Stomach (tissue), 9 donors: Measurements from ENCODE around the gene B9D2. TPM values are rescaled to one million over a fixed set of nuclear protein-coding genes. Genes with fewer than 3 reads are reported as not detected.
A peak's percentile ranks its signal among the peaks of the same experiment; 100 is the strongest.

Experiments used
- DNase-seq, 2 donors: peaks; one replicate each; pipeline versions ENCODE4 v3.0.0 to v3.0.0-alpha.2; 2013 to 2019
- H3K27ac ChIP-seq, 5 donors: fragments of 200-600 bp in 4 of 5; sonication (generic) in 4 of 5; one replicate each; pipeline ENCODE4 v1.5.1; 2013 to 2019; ENCODE audit warnings: mild to moderate bottlenecking in 1 of 5, moderate library complexity in 1 of 5
- H3K27me3 ChIP-seq, 3 donors: fragments of 200-600 bp; sonication (generic); one replicate each; pipeline ENCODE4 v1.5.1; 2017 to 2019; ENCODE audit warnings: mixed run types in 1 of 3
- H3K36me3 ChIP-seq, 4 donors: fragments of 200-600 bp; sonication (generic); 1 replicate in 3 of 4; 2 replicates in 1 of 4; pipeline ENCODE4 v1.5.1; 2016 to 2019
- H3K4me1 ChIP-seq, 4 donors: fragments of 200-600 bp; sonication (generic); one replicate each; pipeline ENCODE4 v1.5.1; 2016 to 2019
- H3K4me3 ChIP-seq, 4 donors: fragments of 200-600 bp; sonication (generic) in 3 of 4; one replicate each; pipeline ENCODE4 v1.5.1; 2016 to 2019; ENCODE audit warnings: mild to moderate bottlenecking in 1 of 4
- H3K9me3 ChIP-seq, 4 donors: fragments of 200-600 bp; sonication (generic); one replicate each; pipeline ENCODE4 v1.5.1; 2016 to 2019
- EP300 ChIP-seq: sonication (generic); formaldehyde crosslinking; IDR thresholded peaks from one replicate; pipeline ENCODE4 v1.6.1; 2017; ENCODE audit warnings: antibody characterized with exemption
- POLR2A ChIP-seq, 4 donors: fragments of 450-650 bp; IDR thresholded peaks; one replicate each; pipeline ENCODE4 v1.6.1; 2016; ENCODE audit warnings: antibody characterized with exemption in 4 of 4, control low read depth in 2 of 4, mild to moderate bottlenecking in 1 of 4, moderate library complexity in 1 of 4
- POLR2AphosphoS5 ChIP-seq, 3 donors: sonication (generic); formaldehyde crosslinking; IDR thresholded peaks; one replicate each; pipeline ENCODE4 v1.6.1; 2016; ENCODE audit warnings: antibody characterized with exemption in 3 of 3
- WGBS, 5 donors: extraction: QIAGEN DNeasy Blood & Tissue Kit in 3 of 5; methylation state at CpG; one replicate each; pipeline versions ENCODE4 v1.1.5 to v1.1.7; 2013 to 2018; 5-methylcytosine and 5-hydroxymethylcytosine counted together
- intact Hi-C: fragments of 100-400 bp; cut with DNase I; formaldehyde crosslinking; loops from one replicate; pipeline ENCODE4 v1.15.1; 2023; ENCODE audit warnings: low total_unique reads
- polyA plus RNA-seq, 3 donors: library from polyadenylated mRNA; stranded (reverse); fragments of 200-250 nt; gene quantifications; one replicate each; pipeline ENCODE4 v1.2.3, GENCODE V29; 2013
- total RNA-seq, 5 donors: library from RNA; depleted of rRNA; stranded (reverse); fragments of >200 nt; gene quantifications; one replicate each; pipeline versions ENCODE4 v1.1.0 to v1.2.3, GENCODE V29; 2014 to 2016
- TF ChIP-seq, protein P1 (sequence below), 7 experiments: fragments of 450-650 bp in 4 of 7; fragments of 200-600 bp in 3 of 7; sonication (generic) in 3 of 7; IDR thresholded peaks; one replicate each; pipeline ENCODE4 v1.5.1; 2016 to 2019; ENCODE audit warnings: antibody characterized with exemption in 7 of 7, control low read depth in 2 of 7, mild to moderate bottlenecking in 1 of 7
- donor health status: healthy with polysubstance abuse.
- donor health status: Bipolar disorder and iron deficiency.
- donor health status: healthy.

The B9D2 gene
- total and polyA plus RNA-seq, 8 donors, result 0.58 to 20.3 (median 9.2) TPM; not detected in 1

DNA sequence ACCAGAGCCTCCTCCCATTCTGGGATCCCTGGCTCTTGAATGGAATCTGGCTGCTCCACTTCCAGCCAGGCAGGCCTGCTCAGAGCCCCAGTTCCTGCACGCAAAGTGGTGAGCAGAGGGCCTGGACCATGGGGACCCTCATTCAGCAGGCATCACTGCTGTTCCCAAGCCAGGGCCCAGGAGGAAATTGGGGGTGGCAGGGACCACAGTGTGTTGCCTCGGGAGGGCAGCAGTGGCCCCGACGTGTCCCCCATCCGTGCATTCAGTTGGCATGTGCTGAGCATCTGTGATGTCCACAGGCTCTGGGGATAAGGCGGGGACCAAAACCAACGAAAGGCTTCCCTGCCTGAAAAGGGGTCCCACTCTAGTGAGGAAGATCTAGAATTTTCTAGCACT, 42.7 kb downstream of the B9D2 start:
- no peak overlapping the region for H3K4me3 ChIP-seq
- no peak for TF ChIP-seq EP300
- H3K27me3 ChIP-seq, result no peaks in the 10 kb centered on the region
- H3K36me3 ChIP-seq, result peaks cover 37 to 69% (median 63%) of the 10 kb centered on the region in 4 donors
- no peak for DNase-seq
- intact Hi-C loops, result no loop called here
- H3K9me3 ChIP-seq, result no peaks in the 10 kb centered on the region
- H3K27ac ChIP-seq, result peak overlapping the region in 3 of 5 donors; percentile 87 to 91 (median 90)
- H3K4me1 ChIP-seq, result peaks cover 46 to 54% (median 52%) of the 10 kb centered on the region in 4 donors
- WGBS, 5 donors, result 50 to 89% (median 82%) methylated on average over 6 to 7 of the region's 7 CpGs

DNA sequence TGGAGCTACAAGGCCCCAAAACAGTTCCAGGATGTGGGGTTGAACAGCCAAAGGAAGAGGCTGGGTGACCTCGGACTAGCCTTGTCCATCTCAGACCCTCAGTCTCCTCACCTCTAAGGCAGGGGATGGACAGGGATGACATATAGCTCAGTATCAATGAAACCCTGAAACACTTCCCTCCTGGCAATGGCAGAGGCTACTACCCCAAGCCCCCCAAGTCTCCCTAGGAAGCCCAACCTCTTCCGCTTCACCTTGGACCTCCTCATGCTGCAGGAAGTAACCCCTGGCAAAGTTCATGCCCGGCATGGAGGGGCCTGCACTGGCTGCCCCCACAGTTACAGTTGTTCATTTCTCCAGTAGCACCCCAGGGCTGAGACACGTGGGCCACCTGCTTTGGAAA, 43.4 kb downstream of the B9D2 start:
- Histone ChIP-seq H3K36me3 (peaks cover 40 to 75% (median 69%) of the 10 kb centered on the region in 4 donors), H3K27ac (no peak overlapping the region), H3K4me3 (no peak overlapping the region), H3K4me1 (peaks cover 40 to 48% (median 45%) of the 10 kb centered on the region in 4 donors), H3K9me3 (no peaks in the 10 kb centered on the region), H3K27me3 (no peaks in the 10 kb centered on the region)
- no peak for DNase-seq
- TF ChIP-seq EP300 (no peak), POLR2A (IDR thresholded peaks at IDR 0.05) (no peak), POLR2AphosphoS5 (IDR thresholded peaks at IDR 0.05) (no peak)
- TF ChIP-seq, protein P1, sequence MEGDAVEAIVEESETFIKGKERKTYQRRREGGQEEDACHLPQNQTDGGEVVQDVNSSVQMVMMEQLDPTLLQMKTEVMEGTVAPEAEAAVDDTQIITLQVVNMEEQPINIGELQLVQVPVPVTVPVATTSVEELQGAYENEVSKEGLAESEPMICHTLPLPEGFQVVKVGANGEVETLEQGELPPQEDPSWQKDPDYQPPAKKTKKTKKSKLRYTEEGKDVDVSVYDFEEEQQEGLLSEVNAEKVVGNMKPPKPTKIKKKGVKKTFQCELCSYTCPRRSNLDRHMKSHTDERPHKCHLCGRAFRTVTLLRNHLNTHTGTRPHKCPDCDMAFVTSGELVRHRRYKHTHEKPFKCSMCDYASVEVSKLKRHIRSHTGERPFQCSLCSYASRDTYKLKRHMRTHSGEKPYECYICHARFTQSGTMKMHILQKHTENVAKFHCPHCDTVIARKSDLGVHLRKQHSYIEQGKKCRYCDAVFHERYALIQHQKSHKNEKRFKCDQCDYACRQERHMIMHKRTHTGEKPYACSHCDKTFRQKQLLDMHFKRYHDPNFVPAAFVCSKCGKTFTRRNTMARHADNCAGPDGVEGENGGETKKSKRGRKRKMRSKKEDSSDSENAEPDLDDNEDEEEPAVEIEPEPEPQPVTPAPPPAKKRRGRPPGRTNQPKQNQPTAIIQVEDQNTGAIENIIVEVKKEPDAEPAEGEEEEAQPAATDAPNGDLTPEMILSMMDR (IDR thresholded peaks at IDR 0.05), result no peak
- intact Hi-C loops, result no loop called here
- 84 to 94% (median 90%) methylated on average over 3 to 4 of the region's 4 CpGs for WGBS, 5 donors

DNA sequence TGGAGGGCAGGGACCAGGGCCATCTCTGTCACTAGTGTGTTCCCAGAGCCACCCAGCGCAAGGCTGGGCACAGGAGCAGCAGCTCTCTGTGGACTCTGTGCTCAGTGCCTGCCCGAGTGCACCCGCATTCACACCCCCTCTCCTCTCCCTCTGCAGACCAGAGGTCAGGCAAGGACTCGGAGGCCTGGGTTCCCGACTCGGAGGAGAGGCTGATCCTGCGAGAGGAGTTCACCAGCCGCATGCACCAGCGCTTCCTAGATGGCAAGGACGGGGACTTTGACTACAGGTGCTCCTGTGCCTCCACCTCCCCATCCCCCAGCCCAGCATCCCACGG, 43.8 kb downstream of the B9D2 start:
- DNase-seq, result no peak
- Histone ChIP-seq H3K4me1 (peaks cover 35 to 43% (median 41%) of the 10 kb centered on the region in 4 donors), H3K27ac (no peak overlapping the region), H3K4me3 (no peak overlapping the region), H3K27me3 (no peaks in the 10 kb centered on the region), H3K36me3 (peaks cover 40 to 79% (median 73%) of the 10 kb centered on the region in 4 donors), H3K9me3 (no peaks in the 10 kb centered on the region)
- intact Hi-C loops, result no loop called here
- TF ChIP-seq POLR2A (IDR thresholded peaks at IDR 0.05) (no peak), POLR2AphosphoS5 (IDR thresholded peaks at IDR 0.05) (no peak), EP300 (no peak)
- TF ChIP-seq, protein P1 (IDR thresholded peaks at IDR 0.05), result no peak
- WGBS, 5 donors, result 82 to 93% (median 90%) methylated on average over 2 to 11 of the region's 11 CpGs

DNA sequence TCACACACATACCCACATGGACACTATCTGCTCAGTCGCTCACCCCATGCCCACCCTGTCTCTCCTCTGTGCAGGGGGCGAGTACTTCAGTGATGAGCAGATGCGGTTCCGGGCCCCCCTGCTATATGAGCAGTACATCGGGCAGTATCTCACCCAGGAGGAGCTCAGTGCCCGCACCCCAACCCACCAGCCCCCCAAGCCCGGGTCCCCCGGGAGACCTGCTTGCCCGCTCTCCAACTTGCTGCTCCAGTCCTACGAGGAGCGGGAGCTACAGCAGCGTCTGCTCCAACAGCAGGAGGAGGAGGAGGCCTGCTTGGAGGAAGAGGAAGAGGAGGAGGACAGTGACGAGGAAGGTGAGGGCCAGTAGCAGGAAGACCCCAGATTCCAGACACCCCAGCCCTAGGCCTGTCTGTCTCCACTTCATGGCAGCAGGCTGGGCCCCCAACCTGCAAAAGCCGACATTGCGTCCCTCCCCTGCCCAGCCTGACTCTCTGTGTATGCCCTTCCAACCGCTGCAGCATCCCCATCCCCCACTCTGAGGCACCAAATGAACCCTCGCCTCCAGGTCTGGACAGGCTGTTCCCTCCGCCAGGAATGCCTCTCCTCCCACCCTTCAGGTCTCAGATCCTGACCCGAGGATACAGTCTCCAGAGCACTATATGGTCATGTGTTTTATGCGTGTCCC, 44.3 kb downstream of the B9D2 start:
- no peaks in the 10 kb centered on the region for H3K9me3 ChIP-seq
- H3K4me1 ChIP-seq, result peaks cover 30 to 38% (median 36%) of the 10 kb centered on the region in 4 donors
- intact Hi-C loops, result loop anchor here (10.0 kb wide), 1 partner anchor 55 kb away; the partner anchor contains the start of gene HNRNPUL1
- no peak overlapping the region for H3K4me3 ChIP-seq
- TF ChIP-seq POLR2A (IDR thresholded peaks at IDR 0.05) (no peak), POLR2AphosphoS5 (IDR thresholded peaks at IDR 0.05) (no peak), EP300 (no peak)
- TF ChIP-seq, protein P1 (IDR thresholded peaks at IDR 0.05), result no peak
- H3K27me3 ChIP-seq, result no peaks in the 10 kb centered on the region
- no peak for DNase-seq
- no peak overlapping the region for H3K27ac ChIP-seq
- peaks cover 41 to 85% (median 78%) of the 10 kb centered on the region in 4 donors for H3K36me3 ChIP-seq
- WGBS, 5 donors, result 79 to 87% (median 85%) methylated on average over 17 to 20 of the region's 20 CpGs
